Measurements from ENCODE around the gene TPP2.

The TPP2 gene

GRCh38 chr13:102631198-102631597 lies 34.4 kb downstream of the TPP2 start:
- no peak overlapping the region for H3K4me3 ChIP-seq (ENCODE audit: low read depth, low read length)
- TF ChIP-seq CTCF (IDR thresholded peaks at IDR 0.05; ENCODE audit: insufficient read depth, low read depth, low read length, missing control alignments) = no peak
- no peak for DNase-seq (ENCODE audit: low read depth)

- DNase-seq (ENCODE audit: low read depth) = no peak
- H3K4me3 ChIP-seq (ENCODE audit: low read depth, low read length) = no peak overlapping the region
- TF ChIP-seq CTCF (IDR thresholded peaks at IDR 0.05; ENCODE audit: insufficient read depth, low read depth, low read length, missing control alignments) = no peak
Measured at GRCh38 chr13:102638741-102639140, 42.0 kb downstream of the TPP2 start.

GRCh38 chr13:102642029-102642428 lies 45.2 kb downstream of the TPP2 start:
- TF ChIP-seq CTCF (IDR thresholded peaks at IDR 0.05; ENCODE audit: insufficient read depth, low read depth, low read length, missing control alignments) = no peak
- no peak for DNase-seq (ENCODE audit: low read depth)
- no peak overlapping the region for H3K4me3 ChIP-seq (ENCODE audit: low read depth, low read length)

- no peak for TF ChIP-seq CTCF (IDR thresholded peaks at IDR 0.05; ENCODE audit: insufficient read depth, low read depth, low read length, missing control alignments)
- DNase-seq (ENCODE audit: low read depth) = no peak
- no peak overlapping the region for H3K4me3 ChIP-seq (ENCODE audit: low read depth, low read length)
Measured at GRCh38 chr13:102642475-102642874, 45.7 kb downstream of the TPP2 start.

- no peak for TF ChIP-seq CTCF (IDR thresholded peaks at IDR 0.05; ENCODE audit: insufficient read depth, low read depth, low read length, missing control alignments)
- H3K4me3 ChIP-seq (ENCODE audit: low read depth, low read length) = no peak overlapping the region
- DNase-seq (ENCODE audit: low read depth) = no peak
Measured at GRCh38 chr13:102643656-102644055, 46.9 kb downstream of the TPP2 start.

- DNase-seq (ENCODE audit: low read depth) = no peak
- TF ChIP-seq CTCF (IDR thresholded peaks at IDR 0.05; ENCODE audit: insufficient read depth, low read depth, low read length, missing control alignments) = no peak
- H3K4me3 ChIP-seq (ENCODE audit: low read depth, low read length) = no peak overlapping the region
Measured at GRCh38 chr13:102645701-102646100, 48.9 kb downstream of the TPP2 start.

- DNase-seq (ENCODE audit: low read depth) = no peak
- no peak overlapping the region for H3K4me3 ChIP-seq (ENCODE audit: low read depth, low read length)
- TF ChIP-seq CTCF (IDR thresholded peaks at IDR 0.05; ENCODE audit: insufficient read depth, low read depth, low read length, missing control alignments) = no peak
Measured at GRCh38 chr13:102648046-102648445, 51.3 kb downstream of the TPP2 start.
